ENCODE data around the gene GDF2. TPM values are rescaled to one million over a fixed set of nuclear protein-coding genes. Genes with fewer than 3 reads are reported as not detected.

The GDF2 gene
- total RNA-seq, 1 experiment from 2014 or later = not detected

DNA sequence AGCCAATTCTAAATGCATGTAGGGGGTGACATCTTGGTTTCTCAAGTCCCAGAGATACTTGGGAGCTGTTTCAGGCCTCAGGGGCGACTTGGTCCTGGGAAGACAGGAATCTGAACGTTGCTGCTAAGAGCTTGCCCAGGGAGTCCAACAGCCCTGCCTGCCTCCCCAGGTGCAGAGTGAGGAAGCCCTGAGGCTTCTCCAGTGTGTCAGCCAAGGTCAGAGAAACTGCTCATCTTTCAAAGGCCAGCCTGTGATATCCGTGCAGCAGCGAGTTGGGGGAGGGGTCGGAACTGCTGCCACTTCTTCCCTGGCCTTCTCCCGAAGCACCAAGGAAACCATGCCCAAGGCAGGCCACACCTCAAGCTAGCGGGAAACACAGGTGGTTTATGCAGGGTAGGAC, 9.7 kb downstream of the GDF2 start:
- Histone ChIP-seq H3T11ph (ENCODE audit: low read length) (no peak overlapping the region), H4K20me1 (ENCODE audit: control insufficient read depth, insufficient read depth, insufficient read length) (no peaks in the 10 kb centered on the region), H4K5ac (ENCODE audit: insufficient read length, low read depth, low read length) (no peak overlapping the region), H3K9ac (ENCODE audit: extremely low read depth, insufficient read length, low read length) (no peak overlapping the region), H2AFZ (ENCODE audit: low read length) (no peak overlapping the region), H3K56ac (ENCODE audit: insufficient read length, low read depth, low read length) (no peak overlapping the region), H3K23ac (ENCODE audit: insufficient read length, low read depth, low read length) (no peak overlapping the region), H3K79me2 (ENCODE audit: insufficient read depth, low read length) (no peaks in the 10 kb centered on the region), H3K79me1 (ENCODE audit: insufficient read depth, low read depth, low read length, poor library complexity, severe bottlenecking) (no peaks in the 10 kb centered on the region), H2BK12ac (ENCODE audit: insufficient read length, low read depth, low read length) (no peak overlapping the region), H3K4me2 (ENCODE audit: insufficient read depth, insufficient read length, low read length) (no peak overlapping the region), H3K27me3 (ENCODE audit: insufficient read depth, low read length) (no peaks in the 10 kb centered on the region), H3K18ac (ENCODE audit: insufficient read length, low read depth, low read length) (no peak overlapping the region), H4K8ac (replicated peaks; ENCODE audit: insufficient read length, low read depth, low read length) (no peak overlapping the region), H4K91ac (ENCODE audit: insufficient read length, low read depth, low read length) (no peak overlapping the region), H2BK5ac (ENCODE audit: insufficient read length, low read length) (no peak overlapping the region), H3K14ac (ENCODE audit: insufficient read depth, low read length) (no peak overlapping the region; the same call in 1 of the 2 replicates), H3K4me1 (ENCODE audit: insufficient read depth, low read length) (no peaks in the 10 kb centered on the region), H3K9me3 (ENCODE audit: control insufficient read depth, low read depth, low read length) (no peaks in the 10 kb centered on the region), H3K23me2 (ENCODE audit: insufficient read length, low read depth, low read length, poor library complexity, severe bottlenecking) (no peaks in the 10 kb centered on the region), H2BK15ac (ENCODE audit: low read depth, low read length) (no peak overlapping the region), H3K27ac (ENCODE audit: insufficient read length, low read depth, low read length) (no peak overlapping the region), H3K4ac (ENCODE audit: low read depth, low read length) (no peak overlapping the region), H2BK20ac (ENCODE audit: low read depth, low read length, poor library complexity, severe bottlenecking) (no peak overlapping the region), H2BK120ac (ENCODE audit: low read depth, low read length, poor library complexity, severe bottlenecking) (no peak overlapping the region), H2AK5ac (ENCODE audit: insufficient read length, low read length) (no peak overlapping the region)
- no peaks in the 10 kb centered on the region for H3K27me3 Mint-ChIP-seq (ENCODE audit: low read depth)
- no peaks in the 10 kb centered on the region for H3K36me3 Mint-ChIP-seq (ENCODE audit: insufficient read depth in 1 of 3, low read depth in 3 of 3)
- WGBS (ENCODE audit: extremely low coverage, insufficient read length, low lambda C conversion rate) = no CpG with 5 or more reads among the region's 7 CpGs
- no peak overlapping the region for H3K4me3 Mint-ChIP-seq
- H3K4me1 Mint-ChIP-seq = peaks cover 2 to 3% of the 10 kb centered on the region in 2 experiments; a peak in 1 of 4 replicates
- TF ChIP-seq, protein P1, sequence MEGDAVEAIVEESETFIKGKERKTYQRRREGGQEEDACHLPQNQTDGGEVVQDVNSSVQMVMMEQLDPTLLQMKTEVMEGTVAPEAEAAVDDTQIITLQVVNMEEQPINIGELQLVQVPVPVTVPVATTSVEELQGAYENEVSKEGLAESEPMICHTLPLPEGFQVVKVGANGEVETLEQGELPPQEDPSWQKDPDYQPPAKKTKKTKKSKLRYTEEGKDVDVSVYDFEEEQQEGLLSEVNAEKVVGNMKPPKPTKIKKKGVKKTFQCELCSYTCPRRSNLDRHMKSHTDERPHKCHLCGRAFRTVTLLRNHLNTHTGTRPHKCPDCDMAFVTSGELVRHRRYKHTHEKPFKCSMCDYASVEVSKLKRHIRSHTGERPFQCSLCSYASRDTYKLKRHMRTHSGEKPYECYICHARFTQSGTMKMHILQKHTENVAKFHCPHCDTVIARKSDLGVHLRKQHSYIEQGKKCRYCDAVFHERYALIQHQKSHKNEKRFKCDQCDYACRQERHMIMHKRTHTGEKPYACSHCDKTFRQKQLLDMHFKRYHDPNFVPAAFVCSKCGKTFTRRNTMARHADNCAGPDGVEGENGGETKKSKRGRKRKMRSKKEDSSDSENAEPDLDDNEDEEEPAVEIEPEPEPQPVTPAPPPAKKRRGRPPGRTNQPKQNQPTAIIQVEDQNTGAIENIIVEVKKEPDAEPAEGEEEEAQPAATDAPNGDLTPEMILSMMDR (conservative IDR thresholded peaks at IDR 0.05) = no peak
- H3K27ac Mint-ChIP-seq = no peak overlapping the region
- DNase-seq = no peak
- H3K9me3 Mint-ChIP-seq = peaks cover 0 to 2% of the 10 kb centered on the region in 2 experiments; a peak in 2 of 5 replicates
